ENCODE data around the gene NUDT1.

The NUDT1 gene

GRCh38 chr7:2269991-2270460, 28.0 kb downstream of the NUDT1 start:
- TF ChIP-seq GATA1 (IDR thresholded peaks at IDR 0.05; ENCODE audit: low read depth, low read length) = no peak
- no peak for TF ChIP-seq POLR2A (IDR thresholded peaks at IDR 0.05; ENCODE audit: low read length)
- DNase-seq = no peak

- no peak for DNase-seq
- no peak for TF ChIP-seq POLR2A (IDR thresholded peaks at IDR 0.05; ENCODE audit: low read length)
Measured at GRCh38 chr7:2270495-2270894, 28.5 kb downstream of the NUDT1 start.

- no peak for TF ChIP-seq GATA1 (IDR thresholded peaks at IDR 0.05; ENCODE audit: low read depth, low read length)
- no peak for TF ChIP-seq POLR2A (IDR thresholded peaks at IDR 0.05; ENCODE audit: low read length)
- DNase-seq = no peak
Measured at GRCh38 chr7:2271273-2272026, 29.4 kb downstream of the NUDT1 start.

DNA sequence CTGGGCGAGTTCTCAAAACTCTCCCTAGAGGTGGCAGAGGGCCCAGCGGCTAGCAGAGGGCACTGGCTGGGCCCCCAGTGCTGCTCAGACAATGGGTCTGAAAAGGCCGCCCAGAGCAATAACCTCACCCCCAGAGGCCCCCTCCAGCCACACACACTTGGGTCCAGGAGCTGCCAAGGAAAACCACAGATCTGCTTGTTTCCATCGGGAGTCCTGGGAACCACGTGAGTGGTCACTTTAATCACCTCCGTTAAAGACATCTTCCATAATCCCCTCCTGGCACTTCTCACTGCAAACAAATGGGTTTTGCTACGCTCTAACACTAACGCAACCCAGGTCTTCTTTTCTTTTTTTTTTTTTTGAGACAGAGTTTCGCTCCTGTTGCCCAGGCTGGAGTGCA, 30.0 kb downstream of the NUDT1 start:
- no peak for TF ChIP-seq POLR2A (IDR thresholded peaks at IDR 0.05; ENCODE audit: low read length)
- TF ChIP-seq GATA1 (IDR thresholded peaks at IDR 0.05; ENCODE audit: low read depth, low read length) = no peak
- no peak for DNase-seq

- DNase-seq = no peak
- TF ChIP-seq POLR2A (IDR thresholded peaks at IDR 0.05; ENCODE audit: low read length) = no peak
- no peak for TF ChIP-seq GATA1 (IDR thresholded peaks at IDR 0.05; ENCODE audit: low read depth, low read length)
Measured at GRCh38 chr7:2273866-2274265, 31.8 kb downstream of the NUDT1 start.

GRCh38 chr7:2274666-2275065, 32.6 kb downstream of the NUDT1 start:
- no peak for DNase-seq
- TF ChIP-seq POLR2A (IDR thresholded peaks at IDR 0.05; ENCODE audit: low read length) = no peak

- TF ChIP-seq GATA1 (IDR thresholded peaks at IDR 0.05; ENCODE audit: low read depth, low read length) = no peak
- TF ChIP-seq POLR2A (IDR thresholded peaks at IDR 0.05; ENCODE audit: low read length) = no peak
- no peak for DNase-seq
Measured at GRCh38 chr7:2275101-2275500, 33.1 kb downstream of the NUDT1 start.

DNA sequence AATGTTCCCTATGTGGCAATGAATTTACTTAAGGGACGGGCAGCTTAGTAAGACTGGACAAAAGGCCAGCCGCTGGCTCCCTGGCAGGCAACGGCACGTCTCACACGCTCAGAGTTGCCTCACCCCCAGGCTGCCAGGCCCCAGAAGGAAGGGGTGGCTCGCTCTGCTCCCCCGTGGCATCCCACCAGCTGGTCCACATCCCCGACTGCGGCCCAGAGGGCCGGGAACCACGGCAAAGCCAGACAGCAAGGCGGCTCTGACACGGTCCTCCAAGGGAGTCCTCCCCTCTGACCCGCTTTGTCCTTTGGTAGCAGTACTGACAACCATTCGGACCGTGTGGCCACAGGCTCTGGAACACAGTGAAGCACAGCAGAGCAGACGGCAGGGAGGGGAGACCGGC, 34.1 kb downstream of the NUDT1 start:
- TF ChIP-seq GATA1 (IDR thresholded peaks at IDR 0.05; ENCODE audit: low read depth, low read length) = no peak
- no peak for TF ChIP-seq POLR2A (IDR thresholded peaks at IDR 0.05; ENCODE audit: low read length)
- no peak for DNase-seq

DNA sequence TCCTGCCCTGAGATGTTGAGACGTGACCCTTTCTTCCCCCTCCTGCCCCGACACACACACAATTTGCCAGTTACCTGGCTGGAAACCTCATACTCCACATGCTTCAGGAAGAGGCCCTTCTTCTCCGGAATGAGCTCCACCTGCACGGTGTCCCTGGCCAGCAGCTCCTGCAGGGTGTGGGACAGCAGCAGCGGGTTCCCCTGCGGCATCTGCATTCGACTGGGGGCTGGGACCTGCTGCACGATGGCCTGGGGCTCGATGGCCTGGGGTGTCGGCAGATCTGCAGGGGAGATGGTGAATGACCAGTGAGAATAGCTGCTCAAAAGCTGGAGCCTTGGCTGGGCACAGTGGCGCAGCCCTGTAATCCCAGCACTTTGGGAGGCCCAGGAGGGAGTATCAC, 36.0 kb downstream of the NUDT1 start:
- no peak for DNase-seq
- TF ChIP-seq GATA1 (IDR thresholded peaks at IDR 0.05; ENCODE audit: low read depth, low read length) = no peak
- no peak for TF ChIP-seq POLR2A (IDR thresholded peaks at IDR 0.05; ENCODE audit: low read length)

DNA sequence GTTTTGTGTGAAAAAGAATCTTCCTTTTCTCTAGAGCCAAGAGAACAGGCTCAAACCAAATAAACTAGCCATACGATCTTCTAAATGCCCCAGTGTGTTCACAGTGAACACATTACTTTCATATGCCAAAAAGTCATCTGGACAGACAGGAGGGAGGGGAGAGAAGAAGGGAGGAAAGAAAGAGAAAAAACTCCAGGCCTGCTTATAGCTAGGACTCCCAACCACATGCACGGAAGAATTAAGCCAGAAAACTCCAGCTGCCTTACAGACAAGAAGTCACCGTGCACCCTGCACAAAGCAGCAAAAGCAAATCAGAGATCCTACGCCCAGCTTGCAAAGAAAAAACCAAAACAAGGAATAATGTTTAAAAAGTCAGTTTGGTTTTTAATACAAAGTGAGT, 37.9 kb downstream of the NUDT1 start:
- DNase-seq = no peak
- TF ChIP-seq POLR2A (IDR thresholded peaks at IDR 0.05; ENCODE audit: low read length) (no peak), GATA1 (IDR thresholded peaks at IDR 0.05; ENCODE audit: low read depth, low read length) (no peak)

DNA sequence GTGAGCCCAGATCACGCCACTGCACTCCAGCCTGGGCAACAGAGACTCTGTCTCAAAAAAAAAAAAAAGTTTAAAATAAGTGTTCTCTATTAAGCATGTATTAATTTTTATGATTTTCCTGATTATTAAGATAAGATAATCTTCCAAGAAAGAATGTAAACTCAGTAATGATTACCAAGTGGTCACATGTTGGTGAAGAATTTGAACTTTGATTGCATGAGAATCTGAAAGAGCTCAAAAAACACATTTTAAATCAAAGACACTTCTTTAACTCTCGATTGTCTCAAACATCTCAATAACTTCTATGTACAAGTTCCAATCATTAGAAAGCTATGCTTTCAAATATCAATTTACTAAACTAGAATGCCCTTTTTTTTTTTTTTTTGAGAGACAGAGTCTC, 38.4 kb downstream of the NUDT1 start:
- TF ChIP-seq GATA1 (IDR thresholded peaks at IDR 0.05; ENCODE audit: low read depth, low read length) (no peak), POLR2A (IDR thresholded peaks at IDR 0.05; ENCODE audit: low read length) (no peak)
- no peak for DNase-seq

DNA sequence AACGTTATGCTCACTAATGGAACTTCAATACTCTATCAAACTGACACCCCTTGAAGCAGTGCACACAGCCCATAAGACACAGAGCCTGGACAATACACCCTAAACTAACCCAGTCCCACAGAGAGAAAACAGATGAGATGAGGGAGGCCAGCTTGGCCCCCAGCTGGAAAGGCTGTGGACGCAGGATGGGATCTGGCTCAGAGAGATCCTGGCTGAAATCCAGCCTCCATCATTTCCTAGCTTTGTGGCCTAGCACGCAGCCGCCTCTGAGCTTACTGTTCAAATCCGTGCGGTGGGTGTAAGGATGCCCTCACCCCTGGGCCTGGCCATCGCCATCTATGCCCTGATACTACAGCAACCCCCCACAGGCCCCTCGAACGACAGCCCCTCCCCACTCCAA, 39.5 kb downstream of the NUDT1 start:
- DNase-seq = no peak
- no peak for TF ChIP-seq POLR2A (IDR thresholded peaks at IDR 0.05; ENCODE audit: low read length)
- no peak for TF ChIP-seq GATA1 (IDR thresholded peaks at IDR 0.05; ENCODE audit: low read depth, low read length)

DNA sequence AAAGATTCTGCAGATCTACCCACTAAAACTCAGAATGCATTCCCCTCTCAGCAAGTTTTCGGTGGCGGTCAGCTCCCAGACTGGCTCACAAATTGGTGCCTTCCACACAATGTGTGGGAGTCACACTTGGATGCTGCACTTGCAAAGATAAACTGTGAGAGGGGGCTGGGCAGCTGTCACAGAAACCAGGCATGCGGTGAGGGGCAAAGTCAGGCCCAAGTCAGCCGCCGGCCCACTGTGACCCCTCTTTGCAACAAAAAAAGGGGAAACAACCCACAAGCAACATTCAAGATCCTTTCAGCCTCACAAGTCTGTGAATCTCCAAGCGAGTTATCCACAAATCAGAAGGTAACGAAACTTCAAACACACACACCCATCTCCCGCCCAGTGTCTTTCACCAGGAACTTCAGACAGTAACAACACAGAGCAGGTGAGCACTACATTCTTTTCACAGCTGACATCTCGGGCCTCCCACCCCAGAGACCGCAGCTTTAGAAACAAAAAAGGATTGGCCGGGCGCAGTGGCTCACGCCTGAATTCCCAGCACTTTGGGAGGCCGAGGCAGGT, 40.2 kb downstream of the NUDT1 start:
- DNase-seq = no peak
- TF ChIP-seq GATA1 (IDR thresholded peaks at IDR 0.05; ENCODE audit: low read depth, low read length) (no peak), POLR2A (IDR thresholded peaks at IDR 0.05; ENCODE audit: low read length) (no peak)

DNA sequence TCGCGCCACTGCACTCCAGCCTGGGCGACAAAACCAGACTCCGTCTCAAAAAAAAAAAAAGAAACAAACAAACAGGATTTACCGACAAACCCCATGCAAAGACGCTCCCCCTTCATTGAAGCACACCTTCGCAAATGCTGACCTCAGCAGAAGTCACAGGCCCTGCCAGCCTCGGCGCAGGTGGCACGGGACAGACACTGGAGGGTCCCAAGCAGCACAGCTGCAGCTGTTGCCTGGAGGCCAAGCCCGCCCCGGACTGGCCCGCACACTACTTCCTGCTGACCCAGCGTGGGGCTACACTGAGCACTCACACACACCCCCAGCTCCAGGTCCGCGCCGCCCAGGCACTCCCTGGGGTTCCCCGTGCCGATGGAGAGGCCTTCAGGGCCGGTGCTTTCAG, 41.0 kb downstream of the NUDT1 start:
- no peak for TF ChIP-seq GATA1 (IDR thresholded peaks at IDR 0.05; ENCODE audit: low read depth, low read length)
- no peak for TF ChIP-seq POLR2A (IDR thresholded peaks at IDR 0.05; ENCODE audit: low read length)
- DNase-seq = no peak

GRCh38 chr7:2287745-2288144, 45.7 kb downstream of the NUDT1 start:
- DNase-seq = no peak
- TF ChIP-seq POLR2A (IDR thresholded peaks at IDR 0.05; ENCODE audit: low read length) (no peak), GATA1 (IDR thresholded peaks at IDR 0.05; ENCODE audit: low read depth, low read length) (no peak)
